Neural cell (in vitro differentiated cells): Measurements from ENCODE around the gene IL36G. TPM values are rescaled to one million over a fixed set of nuclear protein-coding genes. Genes with fewer than 3 reads are reported as not detected.

Experiments used
- H2AFZ ChIP-seq: fragments of 200-600, 300-800 bp; sonication (generic), shearing (Covaris generic); 2 replicates; pipeline ENCODE4 v1.6.0; 2014; ENCODE audit warnings: low read depth, mild to moderate bottlenecking, antibody characterized with exemption, low read length, moderate library complexity
- H3F3A ChIP-seq: fragments of 200-600 bp; shearing (Covaris generic); 2 replicates; pipeline ENCODE4 v1.6.1; 2016; ENCODE audit warnings: mild to moderate bottlenecking, moderate library complexity, mixed read lengths, antibody characterized with exemption, low read length; ENCODE audit not compliant: insufficient read depth, poor library complexity, severe bottlenecking
- H3K27ac ChIP-seq: fragments of 200-600, 300-800 bp; sonication (generic), shearing (Covaris generic); 2 replicates; pipeline ENCODE4 v1.5.1; 2014; ENCODE audit warnings: mild to moderate bottlenecking, low read length, moderate library complexity
- H3K27me3 ChIP-seq: fragments of 300-800, 200-600 bp; sonication (generic), shearing (Covaris generic); 2 replicates; pipeline ENCODE4 v1.6.0; 2014; ENCODE audit warnings: mild to moderate bottlenecking, low read depth, low read length, moderate library complexity; ENCODE audit not compliant: insufficient read depth
- H3K36me3 ChIP-seq: fragments of 300-800, 200-600 bp; sonication (generic), shearing (Covaris generic); 2 replicates; pipeline ENCODE4 v1.5.1; 2014; ENCODE audit warnings: mild to moderate bottlenecking, antibody characterized with exemption, low read length, moderate library complexity; ENCODE audit not compliant: insufficient read depth
- H3K4me2 ChIP-seq: fragments of 300-800, 200-600 bp; sonication (generic), shearing (Covaris generic); 2 replicates; pipeline ENCODE4 v1.6.0; 2014; ENCODE audit warnings: mild to moderate bottlenecking, low read length
- H3K4me3 ChIP-seq: fragments of 300-800, 200-600 bp; sonication (generic), shearing (Covaris generic); 2 replicates; pipeline ENCODE4 v1.5.1; 2014; ENCODE audit warnings: mild to moderate bottlenecking, low read length, moderate library complexity
- H3K79me2 ChIP-seq: fragments of 200-600 bp; shearing (Covaris generic); replicated peaks from 2 replicates; pipeline ENCODE4 v1.6.0; 2014; ENCODE audit warnings: mild to moderate bottlenecking, low read length, moderate library complexity; ENCODE audit not compliant: insufficient read depth
- H3K9ac ChIP-seq: fragments of 300-800, 200-600 bp; sonication (generic), shearing (Covaris generic); 2 replicates; pipeline ENCODE4 v1.6.1; 2016; ENCODE audit warnings: mild to moderate bottlenecking, low read length, mixed read lengths
- H3K9me2 ChIP-seq: fragments of 200-600 bp; shearing (Covaris generic); 2 replicates; pipeline ENCODE4 v1.6.1; 2016; ENCODE audit warnings: mild to moderate bottlenecking, low read length, mixed read lengths; ENCODE audit not compliant: insufficient read depth
- H3K9me3 ChIP-seq: fragments of 200-600, 300-800 bp; sonication (generic), shearing (Covaris generic); 2 replicates; pipeline ENCODE4 v1.6.1; 2016; ENCODE audit warnings: mild to moderate bottlenecking, mixed run types, low read length, moderate library complexity, mixed read lengths
- H4K20me1 ChIP-seq: fragments of 200-600 bp; shearing (Covaris generic); 2 replicates; pipeline ENCODE4 v1.6.1; 2016; ENCODE audit warnings: mild to moderate bottlenecking, mixed run types; ENCODE audit not compliant: insufficient read depth
- CTCF ChIP-seq: fragments of 450-650 bp; IDR thresholded peaks from 2 replicates; pipeline ENCODE4 v1.5.1; 2014; ENCODE audit warnings: antibody characterized with exemption, mild to moderate bottlenecking, moderate library complexity; ENCODE audit not compliant: poor library complexity, severe bottlenecking
- EP300 ChIP-seq: fragments of 450-650 bp; conservative IDR thresholded peaks from 2 replicates; pipeline ENCODE4 v1.6.1; 2014; ENCODE audit warnings: antibody characterized with exemption, mild to moderate bottlenecking, moderate library complexity; ENCODE audit not compliant: poor library complexity, severe bottlenecking
- EZH2 ChIP-seq: fragments of 200-600, 300-800 bp; shearing (Covaris generic), sonication (generic); IDR thresholded peaks from 2 replicates; pipeline ENCODE4 v1.6.1; 2014; ENCODE audit warnings: antibody characterized with exemption, low read length, borderline replicate concordance, mild to moderate bottlenecking; ENCODE audit not compliant: insufficient read depth, poor library complexity, severe bottlenecking
- MXI1 ChIP-seq: fragments of 450-650 bp; conservative IDR thresholded peaks from 2 replicates; pipeline ENCODE4 v1.6.1; 2014; ENCODE audit warnings: antibody characterized with exemption, mild to moderate bottlenecking; ENCODE audit not compliant: poor library complexity, severe bottlenecking
- POLR2AphosphoS5 ChIP-seq: IDR thresholded peaks from 2 replicates; pipeline ENCODE4 v1.6.1; 2012
- RAD21 ChIP-seq: fragments of 450-650 bp; conservative IDR thresholded peaks from 2 replicates; pipeline ENCODE4 v1.6.1; 2014; ENCODE audit warnings: antibody characterized with exemption, mild to moderate bottlenecking, moderate library complexity
- SMC3 ChIP-seq: fragments of 450-650 bp; conservative IDR thresholded peaks from 2 replicates; pipeline ENCODE4 v1.6.1; 2014; ENCODE audit warnings: antibody characterized with exemption, mild to moderate bottlenecking, moderate library complexity; ENCODE audit not compliant: poor library complexity
- TAF1 ChIP-seq: IDR thresholded peaks from 2 replicates; pipeline ENCODE4 v1.6.1; 2012; ENCODE audit warnings: low read depth
- polyA plus RNA-seq: library from polyadenylated mRNA; depleted of rRNA; stranded (reverse); fragments of >200 nt; gene quantifications from 2 replicates; pipeline ENCODE4 v1.2.3, GENCODE V29; 2014
- TF ChIP-seq, protein P1 (sequence below): IDR thresholded peaks from 2 replicates; pipeline ENCODE4 v1.6.1; 2012; ENCODE audit warnings: borderline replicate concordance

IL36G gene
- polyA plus RNA-seq, 1 donor from 2014 or later, result not detected

DNA sequence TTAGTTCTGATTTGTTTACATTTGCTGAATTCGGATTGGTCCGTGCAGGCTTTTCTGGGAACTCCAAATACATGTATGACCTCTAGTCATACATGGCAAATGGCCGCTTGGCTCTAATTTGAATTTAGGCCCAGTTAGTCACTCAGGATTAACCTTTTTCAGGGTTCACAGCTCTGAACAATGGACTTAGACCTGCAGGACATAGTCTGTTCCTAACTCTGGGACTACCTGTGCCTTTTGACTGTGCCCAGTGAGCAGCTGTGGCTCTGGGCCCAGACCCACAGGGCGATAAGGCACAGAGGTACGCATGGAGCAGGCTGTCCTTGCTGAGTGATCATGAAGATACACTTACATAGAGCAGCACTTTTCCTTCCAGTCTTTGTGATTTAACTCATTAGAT is 38.4 kb upstream of the IL36G start:
- Histone ChIP-seq H4K20me1 (no peaks in the 10 kb centered on the region), H3K9me2 (no peaks in the 10 kb centered on the region), H3K79me2 (no peaks in the 10 kb centered on the region), H2AFZ (no peak overlapping the region), H3K27ac (no peak overlapping the region), H3K27me3 (no peaks in the 10 kb centered on the region), H3K36me3 (no peaks in the 10 kb centered on the region), H3K9me3 (no peaks in the 10 kb centered on the region), H3K4me2 (no peak overlapping the region), H3F3A (no peaks in the 10 kb centered on the region), H3K9ac (no peak overlapping the region), H3K4me3 (no peak overlapping the region)
- no peak for TF ChIP-seq EP300
- no peak for TF ChIP-seq SMC3

DNA sequence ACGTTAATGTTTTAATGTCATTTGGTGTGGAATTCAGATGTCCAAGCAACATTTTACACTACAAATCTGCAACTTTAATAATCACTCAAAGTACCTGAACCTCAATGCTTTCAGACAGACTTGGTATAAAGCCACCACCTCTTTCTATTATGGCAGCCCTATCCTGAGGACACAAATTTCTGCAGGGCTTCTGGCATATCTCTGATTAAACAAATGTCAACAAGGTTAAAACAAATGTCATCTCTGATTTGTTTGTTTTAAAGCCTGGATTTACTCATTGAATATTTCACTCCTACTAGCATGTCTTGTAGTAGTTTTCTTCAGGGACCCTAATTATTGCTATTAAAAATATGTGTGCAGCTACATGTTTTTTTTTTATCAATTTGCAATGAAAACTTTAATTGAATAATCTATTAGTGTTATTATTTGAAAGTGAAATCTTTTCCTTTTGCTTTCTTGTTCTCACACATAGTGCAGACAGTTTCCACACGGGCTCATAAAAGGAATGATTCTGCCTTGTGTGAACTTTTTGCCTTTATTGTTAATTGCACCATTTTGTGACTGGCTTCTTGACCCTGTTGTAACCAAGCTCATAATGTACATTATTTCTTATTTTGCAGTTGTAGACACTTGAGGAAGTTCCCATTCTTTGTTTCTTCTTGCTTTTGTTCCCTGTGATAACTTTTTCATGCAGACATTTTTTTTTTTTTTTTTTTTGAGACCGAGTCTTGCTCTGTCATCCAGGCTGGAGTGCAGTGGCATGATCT is 36.8 kb upstream of the IL36G start:
- Histone ChIP-seq H3F3A (no peaks in the 10 kb centered on the region), H4K20me1 (no peaks in the 10 kb centered on the region), H2AFZ (no peak overlapping the region), H3K36me3 (no peaks in the 10 kb centered on the region), H3K79me2 (no peaks in the 10 kb centered on the region), H3K4me2 (no peak overlapping the region), H3K9me3 (no peaks in the 10 kb centered on the region), H3K4me3 (no peak overlapping the region), H3K9me2 (no peaks in the 10 kb centered on the region), H3K9ac (no peak overlapping the region), H3K27ac (no peak overlapping the region), H3K27me3 (no peaks in the 10 kb centered on the region)
- TF ChIP-seq, protein P1, sequence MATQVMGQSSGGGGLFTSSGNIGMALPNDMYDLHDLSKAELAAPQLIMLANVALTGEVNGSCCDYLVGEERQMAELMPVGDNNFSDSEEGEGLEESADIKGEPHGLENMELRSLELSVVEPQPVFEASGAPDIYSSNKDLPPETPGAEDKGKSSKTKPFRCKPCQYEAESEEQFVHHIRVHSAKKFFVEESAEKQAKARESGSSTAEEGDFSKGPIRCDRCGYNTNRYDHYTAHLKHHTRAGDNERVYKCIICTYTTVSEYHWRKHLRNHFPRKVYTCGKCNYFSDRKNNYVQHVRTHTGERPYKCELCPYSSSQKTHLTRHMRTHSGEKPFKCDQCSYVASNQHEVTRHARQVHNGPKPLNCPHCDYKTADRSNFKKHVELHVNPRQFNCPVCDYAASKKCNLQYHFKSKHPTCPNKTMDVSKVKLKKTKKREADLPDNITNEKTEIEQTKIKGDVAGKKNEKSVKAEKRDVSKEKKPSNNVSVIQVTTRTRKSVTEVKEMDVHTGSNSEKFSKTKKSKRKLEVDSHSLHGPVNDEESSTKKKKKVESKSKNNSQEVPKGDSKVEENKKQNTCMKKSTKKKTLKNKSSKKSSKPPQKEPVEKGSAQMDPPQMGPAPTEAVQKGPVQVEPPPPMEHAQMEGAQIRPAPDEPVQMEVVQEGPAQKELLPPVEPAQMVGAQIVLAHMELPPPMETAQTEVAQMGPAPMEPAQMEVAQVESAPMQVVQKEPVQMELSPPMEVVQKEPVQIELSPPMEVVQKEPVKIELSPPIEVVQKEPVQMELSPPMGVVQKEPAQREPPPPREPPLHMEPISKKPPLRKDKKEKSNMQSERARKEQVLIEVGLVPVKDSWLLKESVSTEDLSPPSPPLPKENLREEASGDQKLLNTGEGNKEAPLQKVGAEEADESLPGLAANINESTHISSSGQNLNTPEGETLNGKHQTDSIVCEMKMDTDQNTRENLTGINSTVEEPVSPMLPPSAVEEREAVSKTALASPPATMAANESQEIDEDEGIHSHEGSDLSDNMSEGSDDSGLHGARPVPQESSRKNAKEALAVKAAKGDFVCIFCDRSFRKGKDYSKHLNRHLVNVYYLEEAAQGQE, result no peak
- no peak for TF ChIP-seq EZH2
- no peak for TF ChIP-seq EP300
- no peak for TF ChIP-seq CTCF
- no peak for TF ChIP-seq RAD21
- TF ChIP-seq MXI1, result no peak
- TF ChIP-seq POLR2AphosphoS5, result no peak
- TF ChIP-seq SMC3, result no peak
- TF ChIP-seq TAF1, result no peak
